PC-3 (cell line): ENCODE data around the gene MYO5C. TPM values are rescaled to one million over a fixed set of nuclear protein-coding genes. Genes with fewer than 3 reads are reported as not detected.
"Not testable (repeated sequence)": the region's sequence is repeated elsewhere in the genome, so short reads cannot be mapped to it uniquely, and the experiment has no call there.

ENCODE experiments used
- ATAC-seq: fragments of 200-7000 bp; cut with Tn5 transposase; 2 replicates; pipeline ENCODE4 v1.9.1; 2020; ENCODE audit warnings: mild to moderate bottlenecking, moderate library complexity
- BruUV-seq: library from RNA; stranded (reverse); fragments of 400-500 nt; replicated peaks from 2 replicates; lab custom pipeline; 2021; lab: Mats Ljungman, UMichigan
- CTCF ChIA-PET: fragments of 300-600 bp; sonication (Branson Sonifier 250); formaldehyde crosslinking; loops from one replicate; lab custom pipeline; 2022; ENCODE audit warnings: antibody characterized with exemption; lab: Charles Lee
- POLR2A ChIA-PET: fragments of 300-600 bp; sonication (Branson Sonifier 250); formaldehyde crosslinking; loops from one replicate; lab custom pipeline; 2022; ENCODE audit warnings: antibody characterized with exemption; ENCODE audit not compliant: unreplicated experiment; lab: Charles Lee
- DNase-seq: peaks from one replicate; pipeline ENCODE4 v3.0.0-alpha.2; 2015
- H2AFZ ChIP-seq: fragments of 300-600 bp; sonication (generic); 2 replicates; pipeline ENCODE4 v1.6.0; 2016; ENCODE audit warnings: antibody characterized with exemption, low read length
- H3F3A ChIP-seq: fragments of 300-600 bp; sonication (generic); one replicate; pipeline ENCODE4 v1.6.0; 2017; ENCODE audit warnings: antibody characterized with exemption, low read length, control low read depth, mild to moderate bottlenecking; ENCODE audit not compliant: unreplicated experiment
- H3K27ac ChIP-seq: fragments of 300-600 bp; sonication (generic); 2 replicates; pipeline ENCODE4 v1.5.1; 2016; ENCODE audit warnings: mild to moderate bottlenecking, low read length
- H3K27me3 ChIP-seq: fragments of 300-600 bp; sonication (generic); 2 replicates; pipeline ENCODE4 v1.6.1; 2016; ENCODE audit warnings: low read length, mixed read lengths
- H3K36me3 ChIP-seq: fragments of 300-600 bp; sonication (generic); 2 replicates; pipeline ENCODE4 v1.6.1; 2016; ENCODE audit warnings: low read depth, mixed run types, low read length, mixed read lengths
- H3K4me1 ChIP-seq: fragments of 300-600 bp; sonication (generic); 2 replicates; pipeline ENCODE4 v1.5.1; 2016; ENCODE audit warnings: low read length; ENCODE audit not compliant: insufficient read depth
- H3K4me2 ChIP-seq: fragments of 300-600 bp; sonication (generic); 2 replicates; pipeline ENCODE4 v1.6.0; 2016; ENCODE audit warnings: low read length
- H3K4me3 ChIP-seq: fragments of 300-600 bp; sonication (generic); 2 replicates; pipeline ENCODE4 v1.5.1; 2016; ENCODE audit warnings: mild to moderate bottlenecking, low read length, mixed read lengths
- H3K79me2 ChIP-seq: fragments of 300-600 bp; sonication (generic); 2 replicates; pipeline ENCODE4 v1.6.1; 2017; ENCODE audit warnings: low read length, mixed read lengths
- H3K9ac ChIP-seq: fragments of 300-600 bp; sonication (generic); 2 replicates; pipeline ENCODE4 v1.6.0; 2016; ENCODE audit warnings: mild to moderate bottlenecking, low read length
- H3K9me2 ChIP-seq: fragments of 300-600 bp; sonication (generic); replicated peaks from 2 replicates; pipeline ENCODE4 v1.6.1; 2016; ENCODE audit warnings: mixed run types, low read length, mixed read lengths
- H3K9me3 ChIP-seq: fragments of 300-600 bp; sonication (generic); 2 replicates; pipeline ENCODE4 v1.6.1; 2016; ENCODE audit warnings: low read length, mixed read lengths
- H4K20me1 ChIP-seq: fragments of 300-600 bp; sonication (generic); 2 replicates; pipeline ENCODE4 v1.6.1; 2016; ENCODE audit warnings: low read length, mixed read lengths
- CTCF ChIP-seq: fragments of 300-600 bp; sonication (generic); conservative IDR thresholded peaks from 2 replicates; pipeline ENCODE4 v1.5.1; 2017; ENCODE audit warnings: antibody characterized with exemption, low read depth, mild to moderate bottlenecking, low read length
- EZH2 ChIP-seq: fragments of 300-600 bp; sonication (generic); IDR thresholded peaks from one replicate; pipeline ENCODE4 v1.6.1; 2017; ENCODE audit warnings: antibody characterized with exemption, mild to moderate bottlenecking, low read length; ENCODE audit not compliant: unreplicated experiment
- EZH2phosphoT487 ChIP-seq: fragments of 300-600 bp; sonication (generic); IDR thresholded peaks from 2 replicates; pipeline ENCODE4 v1.6.1; 2018; ENCODE audit warnings: mild to moderate bottlenecking, antibody characterized with exemption, low read length, borderline replicate concordance
- intact Hi-C: fragments of 100-400 bp; cut with micrococcal nuclease; formaldehyde crosslinking; loops from 2 replicates; pipeline ENCODE4 v1.9.0; 2023
- total RNA-seq: library from RNA; depleted of rRNA; stranded (reverse); fragments of >200 nt; gene quantifications from 2 replicates; pipeline ENCODE4 v1.2.3, GENCODE V29; 2014

The MYO5C gene
- total RNA-seq, 1 experiment from 2014 or later: 17.7 TPM

GRCh38 chr15:52171386-52171785 is 124.2 kb downstream of the MYO5C start:
- POLR2A ChIA-PET: no interaction called here
- Histone ChIP-seq H3K9me3 (no peaks in the 10 kb centered on the region), H3F3A (no peaks in the 10 kb centered on the region), H3K9ac (no peak overlapping the region), H3K27me3 (no peaks in the 10 kb centered on the region), H3K9me2 (no peaks in the 10 kb centered on the region), H3K27ac (no peak overlapping the region), H3K4me1 (no peaks in the 10 kb centered on the region), H2AFZ (no peak overlapping the region), H3K36me3 (no peaks in the 10 kb centered on the region), H4K20me1 (no peaks in the 10 kb centered on the region), H3K79me2 (no peaks in the 10 kb centered on the region), H3K4me2 (no peak overlapping the region), H3K4me3 (no peak overlapping the region)
- no peak for DNase-seq
- CTCF ChIA-PET: no interaction called here
- ATAC-seq: no peak
- no TSS peak for BruUV-seq
- intact Hi-C loops: no loop called here
- TF ChIP-seq EZH2: no peak

- H3K36me3 ChIP-seq, H3F3A ChIP-seq, CTCF ChIA-PET, H3K27me3 ChIP-seq, H4K20me1 ChIP-seq, H3K4me1 ChIP-seq, ATAC-seq, H3K79me2 ChIP-seq, H2AFZ ChIP-seq, H3K27ac ChIP-seq, intact Hi-C loops, H3K9ac ChIP-seq, POLR2A ChIA-PET, H3K9me2 ChIP-seq, DNase-seq, BruUV-seq, H3K4me3 ChIP-seq, H3K9me3 ChIP-seq, H3K4me2 ChIP-seq: not testable (repeated sequence)
Observed at GRCh38 chr15:52170199-52170598, 125.4 kb downstream of the MYO5C start.

- H3K4me1 ChIP-seq, intact Hi-C loops, CTCF ChIA-PET, ATAC-seq, H4K20me1 ChIP-seq, H2AFZ ChIP-seq, BruUV-seq, H3K9me2 ChIP-seq, H3K27ac ChIP-seq, POLR2A ChIA-PET, H3K4me3 ChIP-seq, H3K9me3 ChIP-seq, H3K9ac ChIP-seq, H3K36me3 ChIP-seq, H3K79me2 ChIP-seq, H3K27me3 ChIP-seq, H3K4me2 ChIP-seq, DNase-seq, H3F3A ChIP-seq: not testable (repeated sequence)
Observed at GRCh38 chr15:52165494-52166131, 130.0 kb downstream of the MYO5C start.

- ChIA-PET POLR2A (interaction anchor here (0.6 kb wide), 1 partner anchor 20 kb away, joined by 3 read pairs; no protein-coding TSS in a partner anchor), CTCF (no interaction called here)
- Histone ChIP-seq H3F3A (no peaks in the 10 kb centered on the region), H3K79me2 (no peaks in the 10 kb centered on the region), H3K36me3 (no peaks in the 10 kb centered on the region), H3K9me2 (no peaks in the 10 kb centered on the region), H3K27me3 (no peaks in the 10 kb centered on the region), H3K9me3 (no peaks in the 10 kb centered on the region), H3K4me3 (no peak overlapping the region), H4K20me1 (no peaks in the 10 kb centered on the region), H3K4me1 (no peaks in the 10 kb centered on the region), H3K4me2 (no peak overlapping the region), H2AFZ (no peak overlapping the region), H3K9ac (no peak overlapping the region), H3K27ac (no peak overlapping the region)
- intact Hi-C loops: no loop called here
- no peak for DNase-seq
- no peak for TF ChIP-seq EZH2phosphoT487
- no peak for TF ChIP-seq CTCF
- no peak for ATAC-seq
- no TSS peak for BruUV-seq
Observed at GRCh38 chr15:52164631-52165265, 130.9 kb downstream of the MYO5C start.
